Left lung (tissue), 10 donors: Measurements from ENCODE around the gene BRF1. TPM values are rescaled to one million over a fixed set of nuclear protein-coding genes. Genes with fewer than 3 reads are reported as not detected.

Experiments used
- ATAC-seq: fragments of 200-7000 bp; cut with Tn5 transposase; one replicate; pipeline ENCODE4 v1.9.1; 2020; ENCODE audit warnings: moderate library complexity
- DNase-seq, 4 donors: peaks; one replicate each; pipeline ENCODE4 v3.0.0-alpha.2; 2013 to 2020
- H3K27ac ChIP-seq, 2 donors: fragments of 200-600 bp; sonication (generic) in 1 of 2; one replicate each; pipeline versions ENCODE4 v1.5.0 to v1.8.0; 2020 to 2021
- H3K27me3 ChIP-seq, 2 donors: fragments of 200-600 bp; sonication (generic) in 1 of 2; one replicate each; pipeline versions ENCODE4 v1.5.0 to v1.8.0; 2020 to 2021
- H3K36me3 ChIP-seq, 2 donors: fragments of 200-600 bp; sonication (generic) in 1 of 2; one replicate each; pipeline versions ENCODE4 v1.5.0 to v1.8.0; 2020 to 2021
- H3K4me1 ChIP-seq, 2 donors: fragments of 200-600 bp; one replicate each; pipeline ENCODE4 v1.8.0; 2021
- H3K4me3 ChIP-seq, 2 donors: fragments of 200-600 bp; sonication (generic) in 1 of 2; one replicate each; pipeline versions ENCODE4 v1.5.0 to v1.8.0; 2020 to 2021; ENCODE audit warnings: mild to moderate bottlenecking in 1 of 2
- H3K9me3 ChIP-seq, 2 donors: fragments of 200-600 bp; sonication (generic) in 1 of 2; one replicate each; pipeline versions ENCODE4 v1.5.0 to v1.8.0; 2020 to 2021
- CTCF ChIP-seq, 2 donors: fragments of 200-600 bp; sonication (generic) in 1 of 2; IDR thresholded peaks; one replicate each; pipeline versions ENCODE4 v1.5.0 to v1.8.0; 2021; ENCODE audit warnings: antibody characterized with exemption in 2 of 2
- intact Hi-C, 2 donors: fragments of 100-400 bp; cut with DNase I; formaldehyde crosslinking; loops; one replicate each; pipeline versions ENCODE4 v1.11.2 to v1.14.2; 2022
- polyA plus RNA-seq, 6 donors: library from polyadenylated mRNA; unstranded; fragments of 120-200 nt; gene quantifications; one replicate each; pipeline ENCODE4 v1.2.1, GENCODE V29; 2013; ENCODE audit not compliant: insufficient read length in 6 of 6
- total RNA-seq, 2 donors: library from RNA; stranded (reverse); fragmentation: NEBNext Ultra II Directional; extraction: Animal tissue kit (Norgen Biotek cat#: 25700); gene quantifications; one replicate each; pipeline ENCODE4 v1.2.1, GENCODE V29; 2021
- donor health status: DM: no; HTN: yes; CAD: no.
- donor health status: DM: no; HTN: no; CAD: no.

BRF1 gene
- total and polyA plus RNA-seq, 8 donors = 32.7 to 45.1 (median 34.9) TPM

- ATAC-seq = no peak
- intact Hi-C loops = no loop called here
- TF ChIP-seq CTCF (IDR thresholded peaks at IDR 0.05) = no peak
These were observed 12.2 kb upstream of the BRF1 start for GRCh38 chr14:105312973-105313372.

GRCh38 chr14:105311838-105312237 is 11.0 kb upstream of the BRF1 start:
- intact Hi-C loops = no loop called here
- ATAC-seq (no peak), DNase-seq (no peak)
- Histone ChIP-seq H3K9me3 (no peaks in the 10 kb centered on the region), H3K4me1 (peaks cover 13 to 25% of the 10 kb centered on the region in 2 donors), H3K4me3 (no peak overlapping the region), H3K27me3 (no peaks in the 10 kb centered on the region), H3K27ac (no peak overlapping the region), H3K36me3 (no peaks in the 10 kb centered on the region)
- TF ChIP-seq CTCF (IDR thresholded peaks at IDR 0.05) = no peak

More at GRCh38 chr14:105312973-105313372, 12.2 kb upstream of the BRF1 start:
- H3K27ac ChIP-seq = peak overlapping the region in 1 of 2 donors; percentile 80
- peak in 1 of 4 donors; percentile 64 for DNase-seq
- no peaks in the 10 kb centered on the region for H3K27me3 ChIP-seq
- H3K4me1 ChIP-seq = peaks cover 15 to 37% of the 10 kb centered on the region in 2 donors
- no peak overlapping the region for H3K4me3 ChIP-seq
- no peaks in the 10 kb centered on the region for H3K36me3 ChIP-seq
- H3K9me3 ChIP-seq = no peaks in the 10 kb centered on the region

- intact Hi-C loops = no loop called here
- TF ChIP-seq CTCF (IDR thresholded peaks at IDR 0.05) = no peak
- Histone ChIP-seq H3K4me3 (no peak overlapping the region), H3K27me3 (no peaks in the 10 kb centered on the region), H3K27ac (no peak overlapping the region), H3K36me3 (no peaks in the 10 kb centered on the region), H3K4me1 (peaks cover 0 to 8% of the 10 kb centered on the region in 2 donors), H3K9me3 (no peaks in the 10 kb centered on the region)
- no peak for ATAC-seq
- peak in 1 of 4 donors; percentile 55 for DNase-seq
These were observed 8.6 kb upstream of the BRF1 start for GRCh38 chr14:105309371-105309770.

- H3K27ac ChIP-seq = no peak overlapping the region
- DNase-seq (no peak), ATAC-seq (no peak)
- H3K9me3 ChIP-seq = no peaks in the 10 kb centered on the region
- intact Hi-C loops = no loop called here
- no peaks in the 10 kb centered on the region for H3K27me3 ChIP-seq
- no peaks in the 10 kb centered on the region for H3K4me1 ChIP-seq
- H3K4me3 ChIP-seq = no peak overlapping the region
- no peak for TF ChIP-seq CTCF (IDR thresholded peaks at IDR 0.05)
- H3K36me3 ChIP-seq = no peaks in the 10 kb centered on the region
These were observed 6.4 kb upstream of the BRF1 start for GRCh38 chr14:105307052-105307727.

GRCh38 chr14:105305791-105306190 is 5.0 kb upstream of the BRF1 start:
- DNase-seq = peak in 1 of 4 donors; percentile 58
- peaks cover 0 to 8% of the 10 kb centered on the region in 2 donors for H3K4me1 ChIP-seq
- H3K36me3 ChIP-seq = no peaks in the 10 kb centered on the region
- H3K27me3 ChIP-seq = no peaks in the 10 kb centered on the region
- no peak overlapping the region for H3K4me3 ChIP-seq
- no peak for TF ChIP-seq CTCF (IDR thresholded peaks at IDR 0.05)
- no peaks in the 10 kb centered on the region for H3K9me3 ChIP-seq
- no peak for ATAC-seq
- intact Hi-C loops = no loop called here
- H3K27ac ChIP-seq = no peak overlapping the region
